BLaER1 (cell line): ENCODE measurements around the gene ASB7.

Source experiments
- H3K27ac ChIP-seq: shearing (Covaris generic); formaldehyde crosslinking; 2 replicates; pipeline ENCODE4 v1.8.1; 2022
- H3K27me3 ChIP-seq: shearing (Covaris generic); formaldehyde crosslinking; 2 replicates; pipeline ENCODE4 v1.8.1; 2022
- H3K36me3 ChIP-seq: shearing (Covaris generic); formaldehyde crosslinking; 2 replicates; pipeline ENCODE4 v1.8.1; 2022
- H3K4me1 ChIP-seq: shearing (Covaris generic); formaldehyde crosslinking; 2 replicates; pipeline ENCODE4 v1.8.1; 2022
- H3K4me2 ChIP-seq: shearing (Covaris generic); formaldehyde crosslinking; 2 replicates; pipeline ENCODE4 v1.8.1; 2022
- H3K4me3 ChIP-seq: shearing (Covaris generic); formaldehyde crosslinking; 2 replicates; pipeline ENCODE4 v1.8.1; 2022
- H3K9ac ChIP-seq: shearing (Covaris generic); formaldehyde crosslinking; 2 replicates; pipeline ENCODE4 v1.8.1; 2022
- H3K9me3 ChIP-seq: shearing (Covaris generic); formaldehyde crosslinking; 2 replicates; pipeline ENCODE4 v1.8.1; 2022
- H4K20me1 ChIP-seq: shearing (Covaris generic); formaldehyde crosslinking; 2 replicates; pipeline ENCODE4 v1.8.1; 2022
- Cebpa-rat ChIP-seq: shearing (Covaris generic); IDR thresholded peaks from 2 replicates; pipeline ENCODE4 v1.8.1; 2022

ASB7 gene

GRCh38 chr15:100595964-100596363 is 6.4 kb upstream of the ASB7 start:
- H3K4me2 ChIP-seq = no peak overlapping the region

GRCh38 chr15:100596792-100597191 is 5.6 kb upstream of the ASB7 start:
- TF ChIP-seq Cebpa-rat = no peak
- no peak overlapping the region for H3K4me3 ChIP-seq
- no peak overlapping the region for H3K9ac ChIP-seq
- H3K36me3 ChIP-seq = peaks cover 14% of the 10 kb centered on the region
- peaks cover 10% of the 10 kb centered on the region for H3K9me3 ChIP-seq
- H3K27ac ChIP-seq = no peak overlapping the region
- peak overlapping the region; percentile 37 for H3K4me2 ChIP-seq
- H3K27me3 ChIP-seq = no peaks in the 10 kb centered on the region
- peaks cover 34% of the 10 kb centered on the region for H3K4me1 ChIP-seq
- H4K20me1 ChIP-seq = peaks cover 21% of the 10 kb centered on the region; the same call in 1 of the 2 replicates

More at GRCh38 chr15:100595964-100596363, 6.4 kb upstream of the ASB7 start:
- Histone ChIP-seq H3K9ac (no peak overlapping the region), H3K9me3 (peaks cover 18% of the 10 kb centered on the region), H3K4me3 (no peak overlapping the region), H3K4me1 (peaks cover 29% of the 10 kb centered on the region), H4K20me1 (peaks cover 21% of the 10 kb centered on the region; the same call in 1 of the 2 replicates), H3K36me3 (peaks cover 23% of the 10 kb centered on the region), H3K27ac (no peak overlapping the region), H3K27me3 (no peaks in the 10 kb centered on the region)
- no peak for TF ChIP-seq Cebpa-rat

GRCh38 chr15:100597862-100598261 is 4.5 kb upstream of the ASB7 start:
- H3K9me3 ChIP-seq = no peaks in the 10 kb centered on the region
- H3K27ac ChIP-seq = no peak overlapping the region

GRCh38 chr15:100598655-100599054 is 3.7 kb upstream of the ASB7 start:
- Histone ChIP-seq H3K27me3 (no peaks in the 10 kb centered on the region), H4K20me1 (peaks cover 21% of the 10 kb centered on the region; the same call in 1 of the 2 replicates), H3K36me3 (peaks cover 9% of the 10 kb centered on the region), H3K9me3 (no peaks in the 10 kb centered on the region), H3K4me2 (no peak overlapping the region), H3K27ac (no peak overlapping the region), H3K9ac (no peak overlapping the region), H3K4me1 (peaks cover 39% of the 10 kb centered on the region), H3K4me3 (no peak overlapping the region)
- no peak for TF ChIP-seq Cebpa-rat

More at GRCh38 chr15:100597862-100598261, 4.5 kb upstream of the ASB7 start:
- no peaks in the 10 kb centered on the region for H3K27me3 ChIP-seq
- H3K36me3 ChIP-seq = peaks cover 9% of the 10 kb centered on the region
- H3K4me2 ChIP-seq = no peak overlapping the region
- no peak overlapping the region for H3K9ac ChIP-seq
- H3K4me3 ChIP-seq = no peak overlapping the region
- TF ChIP-seq Cebpa-rat = no peak
- H3K4me1 ChIP-seq = peaks cover 34% of the 10 kb centered on the region
- peaks cover 21% of the 10 kb centered on the region; the same call in 1 of the 2 replicates for H4K20me1 ChIP-seq

- peak overlapping the region; percentile 92 for H3K4me3 ChIP-seq
- no peaks in the 10 kb centered on the region for H3K9me3 ChIP-seq
- H3K4me2 ChIP-seq = peak overlapping the region; percentile 92
- peaks cover 19% of the 10 kb centered on the region for H3K36me3 ChIP-seq
- no peak for TF ChIP-seq Cebpa-rat
- peak overlapping the region; percentile 60 for H3K27ac ChIP-seq
- peaks cover 24% of the 10 kb centered on the region; the same call in 1 of the 2 replicates for H4K20me1 ChIP-seq
- no peaks in the 10 kb centered on the region for H3K27me3 ChIP-seq
- peak overlapping the region; percentile 86 for H3K9ac ChIP-seq
- peaks cover 48% of the 10 kb centered on the region for H3K4me1 ChIP-seq
Measured at GRCh38 chr15:100601163-100601562, 1.2 kb upstream of the ASB7 start.

GRCh38 chr15:100601617-100602063 is 749 bp upstream of the ASB7 start:
- Histone ChIP-seq H3K27me3 (no peaks in the 10 kb centered on the region), H3K4me3 (peak overlapping the region; percentile 92), H3K9ac (peak overlapping the region; percentile 86), H4K20me1 (peaks cover 24% of the 10 kb centered on the region; the same call in 1 of the 2 replicates), H3K4me2 (peak overlapping the region; percentile 92), H3K9me3 (no peaks in the 10 kb centered on the region), H3K36me3 (peaks cover 22% of the 10 kb centered on the region), H3K4me1 (peaks cover 46% of the 10 kb centered on the region), H3K27ac (peak overlapping the region; percentile 60)
- no peak for TF ChIP-seq Cebpa-rat

- peak overlapping the region; percentile 76 for H3K27ac ChIP-seq
- H3K9ac ChIP-seq = peak overlapping the region; percentile 84
- H3K4me1 ChIP-seq = peaks cover 34% of the 10 kb centered on the region
Measured at GRCh38 chr15:100602823-100603393, 519 bp downstream of the ASB7 start.

GRCh38 chr15:100612539-100612938 is 10.2 kb downstream of the ASB7 start:
- H3K27ac ChIP-seq = no peak overlapping the region

More at GRCh38 chr15:100602823-100603393, 519 bp downstream of the ASB7 start:
- Histone ChIP-seq H3K4me2 (peak overlapping the region; percentile 86), H3K27me3 (no peaks in the 10 kb centered on the region), H3K36me3 (peaks cover 26% of the 10 kb centered on the region), H3K4me3 (peak overlapping the region; percentile 92), H3K9me3 (no peaks in the 10 kb centered on the region), H4K20me1 (peaks cover 26% of the 10 kb centered on the region; the same call in 1 of the 2 replicates)
- TF ChIP-seq Cebpa-rat = no peak

GRCh38 chr15:100613208-100613607 is 10.8 kb downstream of the ASB7 start:
- H4K20me1 ChIP-seq = peaks cover 48% of the 10 kb centered on the region; the same call in 1 of the 2 replicates
- no peak for TF ChIP-seq Cebpa-rat
- no peak overlapping the region for H3K9ac ChIP-seq
- H3K4me1 ChIP-seq = no peaks in the 10 kb centered on the region
- H3K9me3 ChIP-seq = no peaks in the 10 kb centered on the region
- no peaks in the 10 kb centered on the region for H3K27me3 ChIP-seq
- peaks cover 89% of the 10 kb centered on the region for H3K36me3 ChIP-seq
- H3K27ac ChIP-seq = no peak overlapping the region
- H3K4me2 ChIP-seq = no peak overlapping the region
- no peak overlapping the region for H3K4me3 ChIP-seq

More at GRCh38 chr15:100612539-100612938, 10.2 kb downstream of the ASB7 start:
- Histone ChIP-seq H3K9ac (no peak overlapping the region), H3K27me3 (no peaks in the 10 kb centered on the region), H4K20me1 (peaks cover 48% of the 10 kb centered on the region; the same call in 1 of the 2 replicates), H3K36me3 (peaks cover 88% of the 10 kb centered on the region), H3K4me3 (no peak overlapping the region), H3K4me1 (no peaks in the 10 kb centered on the region), H3K4me2 (no peak overlapping the region), H3K9me3 (no peaks in the 10 kb centered on the region)
- TF ChIP-seq Cebpa-rat = no peak

- H3K27me3 ChIP-seq = no peaks in the 10 kb centered on the region
- H3K36me3 ChIP-seq = peaks cover 95% of the 10 kb centered on the region
- H3K4me1 ChIP-seq = no peaks in the 10 kb centered on the region
- H3K4me2 ChIP-seq = no peak overlapping the region
- TF ChIP-seq Cebpa-rat = no peak
- no peaks in the 10 kb centered on the region for H3K9me3 ChIP-seq
- H3K27ac ChIP-seq = no peak overlapping the region
- no peak overlapping the region for H3K4me3 ChIP-seq
- peaks cover 40% of the 10 kb centered on the region; the same call in 1 of the 2 replicates for H4K20me1 ChIP-seq
- no peak overlapping the region for H3K9ac ChIP-seq
Measured at GRCh38 chr15:100614336-100614735, 11.9 kb downstream of the ASB7 start.
